HCT116 (cell line): ENCODE results near the gene GNB1L.

Source experiments
- CTCF ChIP-seq, 3 experiments: fragments of 200-600 bp in 1 of 3; sonication (generic) in 1 of 3; IDR thresholded peaks in 2 of 3; conservative IDR thresholded peaks in 1 of 3; 2 replicates each; pipeline ENCODE4 v1.5.1; 2012 to 2017; ENCODE audit warnings: low read depth in 2 of 3, low read length in 2 of 3, antibody characterized with exemption in 1 of 3, borderline replicate concordance in 1 of 3, control low read depth in 1 of 3, mild to moderate bottlenecking in 1 of 3, mixed read lengths in 1 of 3, mixed run types in 1 of 3, moderate library complexity in 1 of 3; ENCODE audit not compliant: insufficient read depth in 1 of 3
- EZH2 ChIP-seq: fragments of 200-600 bp; sonication (generic); IDR thresholded peaks from 2 replicates; pipeline ENCODE4 v1.6.1; 2017; ENCODE audit warnings: antibody characterized with exemption, mixed run types
- EZH2phosphoT487 ChIP-seq: fragments of 200-600 bp; IDR thresholded peaks from 2 replicates; pipeline ENCODE4 v1.6.1; 2018; ENCODE audit warnings: antibody characterized with exemption, borderline replicate concordance
- MAX ChIP-seq: IDR thresholded peaks from 2 replicates; pipeline ENCODE4 v1.6.1; 2012
- POLR2A ChIP-seq: IDR thresholded peaks from 2 replicates; pipeline ENCODE4 v1.7.0; 2011; ENCODE audit warnings: borderline replicate concordance; ENCODE audit not compliant: insufficient read depth, insufficient read length; ENCODE audit errors: extremely low read depth
- POLR2AphosphoS5 ChIP-seq: IDR thresholded peaks from 2 replicates; pipeline ENCODE4 v1.6.1; 2011; ENCODE audit warnings: mild to moderate bottlenecking, low read depth, low read length, moderate library complexity
- RAD21 ChIP-seq: IDR thresholded peaks from 2 replicates; pipeline ENCODE4 v1.6.1; 2012; ENCODE audit warnings: low read depth, mild to moderate bottlenecking
- REST ChIP-seq: IDR thresholded peaks from 2 replicates; pipeline ENCODE4 v1.6.1; 2012; ENCODE audit warnings: low read depth
- SP1 ChIP-seq: IDR thresholded peaks from 2 replicates; pipeline ENCODE4 v1.6.1; 2012; ENCODE audit warnings: low read depth
- SRF ChIP-seq: IDR thresholded peaks from 2 replicates; pipeline ENCODE4 v1.6.1; 2012; ENCODE audit warnings: low read depth
- YY1 ChIP-seq: IDR thresholded peaks from 2 replicates; pipeline ENCODE4 v1.6.1; 2011; ENCODE audit warnings: low read length, low read depth, moderate library complexity, mild to moderate bottlenecking; ENCODE audit not compliant: insufficient replicate concordance; ENCODE audit errors: extremely low read depth
- ZNF274 ChIP-seq: fragments of 200-500 bp; sonication (Bioruptor generic); IDR thresholded peaks from 2 replicates; pipeline ENCODE4 v1.6.1; 2014; ENCODE audit warnings: mild to moderate bottlenecking, low read depth, low read length, inconsistent platforms

GRCh38 chr22:19764636-19765476, 89.8 kb downstream of the GNB1L start:
- TF ChIP-seq CTCF (IDR thresholded peaks at IDR 0.05 in 2 of 3, conservative IDR thresholded peaks at IDR 0.05 in 1 of 3; ENCODE audit: borderline replicate concordance in 1 of 3, insufficient read depth in 1 of 3, low read depth in 2 of 3, low read length in 2 of 3): no peak
- TF ChIP-seq EZH2phosphoT487: no peak
- TF ChIP-seq RAD21: no peak
- no peak for TF ChIP-seq ZNF274
- no peak for TF ChIP-seq SP1
- no peak for TF ChIP-seq SRF
- TF ChIP-seq POLR2AphosphoS5: no peak
- no peak for TF ChIP-seq REST
- TF ChIP-seq YY1: no peak
- no peak for TF ChIP-seq EZH2
- TF ChIP-seq POLR2A: no peak
- TF ChIP-seq MAX: no peak
